Motor neuron (in vitro differentiated cells): Measurements from ENCODE around the gene ARSI. TPM values are rescaled to one million over a fixed set of nuclear protein-coding genes. Genes with fewer than 3 reads are reported as not detected.

Experiments
- ATAC-seq, 8 experiments: fragments of 200-7000 bp; cut with Tn5 transposase; replicated peaks in 6 of 8; 2 replicates each; pipeline ENCODE4 v1.8.0; 2021; ENCODE audit warnings: mild to moderate bottlenecking in 8 of 8, moderate library complexity in 8 of 8
- H3K27ac ChIP-seq, 2 donors: fragments of 250-450 bp; sonication (Bioruptor Pico); 2 replicates each; pipeline ENCODE4 v1.9.0; 2021; ENCODE audit warnings: antibody characterized with exemption in 2 of 2, mild to moderate bottlenecking in 2 of 2, moderate library complexity in 1 of 2
- H3K4me1 ChIP-seq, 2 donors: fragments of 250-450 bp; sonication (Bioruptor Pico); replicated peaks in 1 of 2; 2 replicates each; pipeline ENCODE4 v1.6.1; 2021; ENCODE audit warnings: antibody characterized with exemption in 2 of 2, mild to moderate bottlenecking in 2 of 2, moderate library complexity in 1 of 2
- H3K4me3 ChIP-seq, 5 donors: fragments of 250-450 bp; sonication (Bioruptor Pico); 2 replicates each; pipeline ENCODE4 v1.9.0; 2021; ENCODE audit warnings: antibody characterized with exemption in 5 of 5, mild to moderate bottlenecking in 5 of 5, moderate library complexity in 4 of 5
- WGBS, 10 experiments: fragments of 450-650 bp; shearing (Covaris generic); methylation state at CpG; one replicate each; pipeline ENCODE4 v1.0.0; 2022; 5-methylcytosine and 5-hydroxymethylcytosine counted together
- in situ Hi-C, 9 experiments: fragments of 400-800 bp; cut with MboI; loops; one replicate each; pipeline ENCODE4 v1.15.0; 2021; ENCODE audit warnings: low sequenced_read_pairs in 9 of 9, low pct_unique_long_range_greater_than_20kb in 2 of 9; ENCODE audit not compliant: unreplicated experiment in 9 of 9
- total RNA-seq, 8 experiments: library from RNA; unstranded; fragments of 300-600 nt; gene quantifications; 2 replicates each; pipeline versions ENCODE4 v1.2.3 to v1.2.4, GENCODE V29; 2022

The ARSI gene
- total RNA-seq, 8 experiments from 2014 or later: 0.21 to 3.4 (median 0.49) TPM; not detected in 1

- in situ Hi-C loops: no loop called here
- 60 to 100% (median 94%) methylated on average over 1 to 5 of the region's 6 CpGs; no CpG with 5 or more reads in 2 of the 10 experiments for WGBS, 10 experiments
- ATAC-seq: no peak
- Histone ChIP-seq H3K27ac (no peak overlapping the region), H3K4me3 (no peak overlapping the region), H3K4me1 (peaks cover 26 to 30% of the 10 kb centered on the region in 2 donors)
Measured at GRCh38 chr5:150313501-150313900, 10.8 kb upstream of the ARSI start.

GRCh38 chr5:150312518-150312917 is 9.8 kb upstream of the ARSI start:
- ATAC-seq: peak in 1 of 8 experiments; percentile 10
- in situ Hi-C loops: no loop called here
- H3K27ac ChIP-seq: no peak overlapping the region
- no peak overlapping the region for H3K4me3 ChIP-seq
- H3K4me1 ChIP-seq: peaks cover 27 to 30% of the 10 kb centered on the region in 2 donors
- WGBS, 10 experiments: 65 to 94% (median 77%) methylated on average over 2 to 6 of the region's 6 CpGs

- H3K4me1 ChIP-seq: peaks cover 27 to 32% of the 10 kb centered on the region in 2 donors
- no peak for ATAC-seq
- 0 to 100% (median 82%) methylated on average over 1 to 6 of the region's 7 CpGs for WGBS, 10 experiments
- H3K27ac ChIP-seq: no peak overlapping the region
- no peak overlapping the region for H3K4me3 ChIP-seq
- in situ Hi-C loops: no loop called here
Measured at GRCh38 chr5:150311015-150311692, 8.4 kb upstream of the ARSI start.

GRCh38 chr5:150310246-150310645 is 7.5 kb upstream of the ARSI start:
- Histone ChIP-seq H3K4me1 (peaks cover 36 to 41% of the 10 kb centered on the region in 2 donors), H3K27ac (no peak overlapping the region), H3K4me3 (no peak overlapping the region)
- 17 to 93% (median 73%) methylated on average over 1 to 5 of the region's 5 CpGs for WGBS, 10 experiments
- in situ Hi-C loops: no loop called here
- no peak for ATAC-seq

- WGBS, 10 experiments: 33 to 100% (median 50%) methylated on average over 1 of the region's 1 CpG; no CpG with 5 or more reads in 3 of the 10 experiments
- Histone ChIP-seq H3K4me3 (no peak overlapping the region), H3K27ac (no peak overlapping the region), H3K4me1 (peaks cover 38 to 42% of the 10 kb centered on the region in 2 donors)
- peak in 5 of 8 experiments; percentile 8 to 33 (median 24) for ATAC-seq
- in situ Hi-C loops: no loop called here
Measured at GRCh38 chr5:150309886-150310239, 7.2 kb upstream of the ARSI start.

- Histone ChIP-seq H3K27ac (peak overlapping the region; percentile 43 to 53), H3K4me1 (peaks cover 38 to 42% of the 10 kb centered on the region in 2 donors), H3K4me3 (no peak overlapping the region)
- peak; percentile 65 to 97 (median 92) for ATAC-seq
- 6 to 100% (median 68%) methylated on average over 1 to 3 of the region's 7 CpGs; no CpG with 5 or more reads in 1 of the 10 experiments for WGBS, 10 experiments
- in situ Hi-C loops: no loop called here
Measured at GRCh38 chr5:150309101-150309885, 6.6 kb upstream of the ARSI start.

- in situ Hi-C loops: no loop called here
- H3K27ac ChIP-seq: no peak overlapping the region
- ATAC-seq: peak in 3 of 8 experiments; percentile 5 to 14 (median 9)
- H3K4me3 ChIP-seq: no peak overlapping the region
- H3K4me1 ChIP-seq: peaks cover 42 to 47% of the 10 kb centered on the region in 2 donors
- 0 to 100% (median 83%) methylated on average over 1 to 6 of the region's 11 CpGs; no CpG with 5 or more reads in 2 of the 10 experiments for WGBS, 10 experiments
Measured at GRCh38 chr5:150307617-150308426, 5.1 kb upstream of the ARSI start.

- in situ Hi-C loops: no loop called here
- Histone ChIP-seq H3K4me3 (no peak overlapping the region), H3K4me1 (peaks cover 36 to 46% of the 10 kb centered on the region in 2 donors), H3K27ac (no peak overlapping the region)
- 43 to 100% (median 92%) methylated on average over 1 to 4 of the region's 4 CpGs; no CpG with 5 or more reads in 3 of the 10 experiments for WGBS, 10 experiments
- ATAC-seq: no peak
Measured at GRCh38 chr5:150306775-150307174, 4.1 kb upstream of the ARSI start.

GRCh38 chr5:150305557-150305956 is 2.9 kb upstream of the ARSI start:
- peaks cover 36 to 46% of the 10 kb centered on the region in 2 donors for H3K4me1 ChIP-seq
- no peak overlapping the region for H3K4me3 ChIP-seq
- WGBS, 10 experiments: 0 to 38% (median 15%) methylated on average over 1 of the region's 1 CpG; no CpG with 5 or more reads in 6 of the 10 experiments
- in situ Hi-C loops: no loop called here
- no peak overlapping the region for H3K27ac ChIP-seq
- ATAC-seq: peak in 2 of 8 experiments; percentile 31 to 48

GRCh38 chr5:150305095-150305494 is 2.4 kb upstream of the ARSI start:
- peaks cover 31 to 46% of the 10 kb centered on the region in 2 donors for H3K4me1 ChIP-seq
- no peak overlapping the region for H3K27ac ChIP-seq
- in situ Hi-C loops: no loop called here
- no peak overlapping the region for H3K4me3 ChIP-seq
- 67 to 100% (median 85%) methylated on average over 1 to 2 of the region's 2 CpGs; no CpG with 5 or more reads in 3 of the 10 experiments for WGBS, 10 experiments
- no peak for ATAC-seq

- ATAC-seq: no peak
- in situ Hi-C loops: no loop called here
- 58 to 100% (median 92%) methylated on average over 1 to 3 of the region's 4 CpGs; no CpG with 5 or more reads in 2 of the 10 experiments for WGBS, 10 experiments
- Histone ChIP-seq H3K4me1 (peaks cover 27 to 42% of the 10 kb centered on the region in 2 donors), H3K27ac (no peak overlapping the region), H3K4me3 (no peak overlapping the region)
Measured at GRCh38 chr5:150304481-150305081, 1.9 kb upstream of the ARSI start.

GRCh38 chr5:150303660-150304386 is 1.1 kb upstream of the ARSI start:
- Histone ChIP-seq H3K27ac (no peak overlapping the region), H3K4me3 (no peak overlapping the region), H3K4me1 (peaks cover 20 to 35% of the 10 kb centered on the region in 2 donors)
- no peak for ATAC-seq
- WGBS, 10 experiments: 10 to 73% (median 56%) methylated on average over 1 to 6 of the region's 7 CpGs; no CpG with 5 or more reads in 2 of the 10 experiments
- in situ Hi-C loops: no loop called here
